Thyroid gland (tissue), 4 donors: Measurements from ENCODE around the gene BTBD2. TPM values are rescaled to one million over a fixed set of nuclear protein-coding genes. Genes with fewer than 3 reads are reported as not detected.
A peak's percentile ranks its signal among the peaks of the same experiment; 100 is the strongest.

Experiments used
- DNase-seq, 2 donors: peaks; one replicate each; pipeline ENCODE4 v3.0.0-alpha.2; 2019
- H3K27ac ChIP-seq, 3 donors: fragments of 200-600 bp; sonication (generic); 1 replicate in 2 of 3; 2 replicates in 1 of 3; pipeline ENCODE4 v1.5.1; 2016 to 2019; ENCODE audit warnings: mild to moderate bottlenecking in 1 of 3, moderate library complexity in 1 of 3
- H3K27me3 ChIP-seq: fragments of 200-600 bp; sonication (generic); one replicate; pipeline ENCODE4 v1.5.1; 2019
- H3K36me3 ChIP-seq, 2 donors: fragments of 200-600 bp; sonication (generic); one replicate each; pipeline ENCODE4 v1.5.1; 2016 to 2019
- H3K4me1 ChIP-seq, 2 donors: fragments of 200-600 bp; sonication (generic); one replicate each; pipeline ENCODE4 v1.5.1; 2017 to 2019
- H3K4me3 ChIP-seq, 3 donors: fragments of 200-600 bp; sonication (generic); replicated peaks in 1 of 3; 1 replicate in 2 of 3; 2 replicates in 1 of 3; pipeline ENCODE4 v1.5.1; 2016; ENCODE audit warnings: mild to moderate bottlenecking in 1 of 3
- H3K9me3 ChIP-seq: fragments of 200-600 bp; sonication (generic); one replicate; pipeline ENCODE4 v1.5.1; 2017
- POLR2A ChIP-seq, 2 donors: fragments of 450-650 bp; IDR thresholded peaks; one replicate each; pipeline ENCODE4 v1.6.1; 2017; ENCODE audit warnings: antibody characterized with exemption in 2 of 2, mild to moderate bottlenecking in 2 of 2, moderate library complexity in 1 of 2
- WGBS, 2 donors: methylation state at CpG; one replicate each; pipeline ENCODE4 v1.1.5; 2017; 5-methylcytosine and 5-hydroxymethylcytosine counted together
- intact Hi-C: fragments of 100-400 bp; cut with DNase I; formaldehyde crosslinking; loops from one replicate; pipeline ENCODE4 v1.15.1; 2023
- total RNA-seq, 4 donors: library from RNA; depleted of rRNA; stranded (reverse); fragments of >200 nt; gene quantifications; one replicate each; pipeline ENCODE4 v1.2.3, GENCODE V29; 2016
- TF ChIP-seq, protein P1 (sequence below), 6 experiments: fragments of 200-600 bp in 3 of 6; fragments of 450-650 bp in 3 of 6; sonication (generic) in 3 of 6; IDR thresholded peaks; one replicate each; pipeline ENCODE4 v1.5.1; 2016 to 2019; ENCODE audit warnings: antibody characterized with exemption in 6 of 6, mild to moderate bottlenecking in 2 of 6, inconsistent platforms in 1 of 6, moderate library complexity in 1 of 6

The BTBD2 gene
- 10 to 100 TPM; 74.8 to 89.9 (median 76.2) TPM for total RNA-seq

DNA sequence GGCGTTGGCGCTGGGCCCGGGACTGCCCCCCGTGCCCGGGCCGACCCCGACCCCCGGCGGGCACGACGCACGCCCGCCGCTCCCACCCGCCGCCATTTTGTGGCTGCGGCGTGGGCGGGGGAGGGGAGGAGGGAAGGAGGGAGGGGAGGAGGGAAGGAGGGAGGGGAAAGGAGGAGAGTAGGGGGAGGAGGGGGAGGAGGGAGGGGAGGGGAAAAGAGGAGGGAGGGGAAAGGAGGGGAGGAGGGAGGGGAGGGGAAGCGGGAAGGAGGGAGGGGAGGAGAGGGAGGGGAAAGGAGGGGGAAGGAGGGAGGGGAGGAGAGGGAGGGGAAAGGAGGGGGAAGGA, at the start of gene BTBD2:
BTBD2 (minus strand) TSS at position 107 of the 343 bp plus-strand sequence; CDS start at position 96, 11 bp downstream.
- Histone ChIP-seq H3K27ac (peak within 1 kb of the TSS in 2 of 3 donors; percentile 56 to 70), H3K4me1 (peaks cover 13% of the 10 kb centered on the region in 2 donors), H3K36me3 (no peaks in the 10 kb centered on the region), H3K4me3 (peak within 1 kb of the TSS in 2 of 3 donors; percentile 15 to 64), H3K9me3 (no peaks in the 10 kb centered on the region), H3K27me3 (no peaks in the 10 kb centered on the region)
- intact Hi-C loops: no loop called here
- no CpG with 5 or more reads among the region's 20 CpGs for WGBS, 2 donors
- TF ChIP-seq POLR2A (IDR thresholded peaks at IDR 0.05): no peak
- TF ChIP-seq, protein P1, sequence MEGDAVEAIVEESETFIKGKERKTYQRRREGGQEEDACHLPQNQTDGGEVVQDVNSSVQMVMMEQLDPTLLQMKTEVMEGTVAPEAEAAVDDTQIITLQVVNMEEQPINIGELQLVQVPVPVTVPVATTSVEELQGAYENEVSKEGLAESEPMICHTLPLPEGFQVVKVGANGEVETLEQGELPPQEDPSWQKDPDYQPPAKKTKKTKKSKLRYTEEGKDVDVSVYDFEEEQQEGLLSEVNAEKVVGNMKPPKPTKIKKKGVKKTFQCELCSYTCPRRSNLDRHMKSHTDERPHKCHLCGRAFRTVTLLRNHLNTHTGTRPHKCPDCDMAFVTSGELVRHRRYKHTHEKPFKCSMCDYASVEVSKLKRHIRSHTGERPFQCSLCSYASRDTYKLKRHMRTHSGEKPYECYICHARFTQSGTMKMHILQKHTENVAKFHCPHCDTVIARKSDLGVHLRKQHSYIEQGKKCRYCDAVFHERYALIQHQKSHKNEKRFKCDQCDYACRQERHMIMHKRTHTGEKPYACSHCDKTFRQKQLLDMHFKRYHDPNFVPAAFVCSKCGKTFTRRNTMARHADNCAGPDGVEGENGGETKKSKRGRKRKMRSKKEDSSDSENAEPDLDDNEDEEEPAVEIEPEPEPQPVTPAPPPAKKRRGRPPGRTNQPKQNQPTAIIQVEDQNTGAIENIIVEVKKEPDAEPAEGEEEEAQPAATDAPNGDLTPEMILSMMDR (IDR thresholded peaks at IDR 0.05): no peak
- peak; percentile 52 to 54 for DNase-seq

DNA sequence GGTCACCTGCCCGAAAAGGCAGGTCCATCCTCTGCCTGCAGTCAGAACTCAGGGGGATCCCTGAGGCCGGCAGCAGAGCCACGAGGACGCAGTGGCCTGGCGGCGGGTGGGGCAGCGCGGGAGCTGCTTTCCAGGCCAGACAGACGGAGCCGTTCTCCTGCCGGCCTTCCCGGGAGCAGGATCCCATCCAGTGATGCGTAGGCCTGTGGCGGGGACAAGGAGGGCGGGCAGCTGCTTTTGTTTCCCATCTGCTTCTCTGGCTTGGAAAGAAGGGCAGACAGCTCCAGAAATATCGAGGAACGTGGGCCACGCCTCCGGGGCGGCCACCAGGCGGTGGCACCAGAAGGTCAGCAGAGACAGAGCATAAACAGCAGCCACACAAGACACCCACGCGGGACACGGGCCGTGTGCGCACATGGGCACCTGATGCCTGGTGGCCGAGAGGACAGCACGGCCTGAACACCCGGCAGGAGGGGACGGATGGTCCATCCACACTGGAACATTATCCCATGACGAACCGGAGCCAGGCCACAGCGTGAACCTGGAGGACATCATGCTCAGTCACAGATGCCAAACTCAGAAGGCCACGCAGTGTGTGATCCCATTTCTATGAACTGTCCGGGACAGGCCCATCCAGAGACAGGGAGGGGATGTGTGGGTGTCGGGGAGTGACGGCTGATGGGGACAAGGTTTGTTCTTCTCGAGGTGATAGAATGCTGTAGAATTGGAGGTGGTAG, 49.4 kb upstream of the BTBD2 start:
- no peak for DNase-seq
- Histone ChIP-seq H3K36me3 (no peaks in the 10 kb centered on the region), H3K27me3 (no peaks in the 10 kb centered on the region), H3K27ac (peak overlapping the region in 2 of 3 donors; percentile 20 to 57), H3K4me1 (peaks cover 20 to 23% of the 10 kb centered on the region in 2 donors), H3K9me3 (no peaks in the 10 kb centered on the region), H3K4me3 (no peak overlapping the region)
- WGBS, 2 donors: 90 to 97% methylated on average over 15 to 19 of the region's 38 CpGs
- intact Hi-C loops: loop anchor here (5.0 kb wide), 1 partner anchor 138 kb away; no protein-coding TSS in a partner anchor
- TF ChIP-seq, protein P1 (IDR thresholded peaks at IDR 0.05): no peak
- no peak for TF ChIP-seq POLR2A (IDR thresholded peaks at IDR 0.05)

DNA sequence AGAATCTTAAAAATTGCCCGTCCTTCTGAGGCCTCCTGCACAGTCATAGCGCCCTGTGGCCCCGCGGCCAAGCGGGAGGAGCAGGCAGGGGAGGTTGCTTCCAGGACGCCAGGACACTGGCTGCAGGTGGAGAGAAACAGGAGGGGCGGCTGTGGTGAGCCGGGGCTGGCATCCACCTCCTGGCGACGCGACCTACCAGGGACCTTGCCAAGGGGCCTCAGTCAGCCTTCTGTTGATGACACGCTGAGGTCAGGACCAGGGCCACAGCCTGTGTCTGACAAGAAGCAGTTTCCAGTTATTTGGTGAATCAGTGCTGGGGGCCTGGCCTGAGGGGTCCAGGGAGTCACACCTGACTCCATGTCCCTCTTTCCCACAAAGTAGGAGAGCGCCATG, 48.9 kb upstream of the BTBD2 start:
- WGBS, 2 donors: 87 to 94% methylated on average over 12 to 13 of the region's 13 CpGs
- peak overlapping the region in 2 of 3 donors; percentile 20 to 57 for H3K27ac ChIP-seq
- H3K27me3 ChIP-seq: no peaks in the 10 kb centered on the region
- H3K4me3 ChIP-seq: no peak overlapping the region
- H3K9me3 ChIP-seq: no peaks in the 10 kb centered on the region
- intact Hi-C loops: no loop called here
- DNase-seq: no peak
- no peak for TF ChIP-seq POLR2A (IDR thresholded peaks at IDR 0.05)
- TF ChIP-seq, protein P1 (IDR thresholded peaks at IDR 0.05): no peak
- peaks cover 23 to 24% of the 10 kb centered on the region in 2 donors for H3K4me1 ChIP-seq
- no peaks in the 10 kb centered on the region for H3K36me3 ChIP-seq

DNA sequence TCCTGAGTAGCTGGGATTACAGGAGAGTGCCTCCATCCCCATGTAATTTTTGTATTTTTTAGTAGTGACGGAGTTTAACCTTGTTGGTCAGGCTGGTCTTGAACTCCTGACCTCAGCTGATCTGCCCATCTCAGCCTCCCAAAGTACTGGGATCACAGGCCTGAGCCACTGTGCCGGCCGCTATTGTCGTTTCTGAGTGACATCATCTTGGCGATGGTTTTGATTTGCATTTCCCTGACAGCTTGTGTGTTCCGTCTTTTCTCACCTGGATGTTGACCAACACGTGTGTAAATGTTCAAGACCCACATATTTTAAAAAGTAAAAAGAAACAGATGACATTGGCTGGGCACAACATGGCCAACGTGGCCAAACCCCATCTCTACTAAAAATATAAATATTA, 48.3 kb upstream of the BTBD2 start:
- Histone ChIP-seq H3K27me3 (no peaks in the 10 kb centered on the region), H3K36me3 (no peaks in the 10 kb centered on the region), H3K4me1 (peaks cover 27 to 29% of the 10 kb centered on the region in 2 donors), H3K27ac (no peak overlapping the region), H3K9me3 (no peaks in the 10 kb centered on the region), H3K4me3 (no peak overlapping the region)
- intact Hi-C loops: no loop called here
- TF ChIP-seq, protein P1 (IDR thresholded peaks at IDR 0.05): no peak
- no peak for TF ChIP-seq POLR2A (IDR thresholded peaks at IDR 0.05)
- 90 to 91% methylated on average over 8 of the region's 8 CpGs for WGBS, 2 donors
- DNase-seq: no peak

DNA sequence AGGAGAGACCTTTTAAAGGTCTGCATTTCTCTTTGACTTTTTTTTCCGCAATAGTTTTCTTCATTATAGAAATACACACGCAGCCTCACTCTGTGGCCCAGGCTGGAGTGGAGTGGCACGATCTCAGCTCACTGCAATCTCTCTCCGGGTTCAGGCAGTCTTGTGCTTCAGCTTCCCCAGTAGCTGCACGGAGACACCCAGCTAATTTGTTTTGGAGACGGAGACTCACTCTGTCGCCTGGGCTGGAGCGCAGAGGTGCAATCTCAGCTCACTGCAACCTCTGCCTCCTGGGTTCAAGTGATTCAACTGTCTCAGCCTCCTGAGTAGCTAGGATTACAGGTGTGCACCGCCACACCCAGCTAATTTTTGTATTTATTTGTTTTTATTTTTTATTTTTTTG, 47.3 kb upstream of the BTBD2 start:
- no peak overlapping the region for H3K4me3 ChIP-seq
- 88 to 93% methylated on average over 9 of the region's 9 CpGs for WGBS, 2 donors
- H3K4me1 ChIP-seq: peaks cover 32 to 37% of the 10 kb centered on the region in 2 donors
- no peaks in the 10 kb centered on the region for H3K36me3 ChIP-seq
- TF ChIP-seq POLR2A (IDR thresholded peaks at IDR 0.05): no peak
- TF ChIP-seq, protein P1 (IDR thresholded peaks at IDR 0.05): no peak
- no peaks in the 10 kb centered on the region for H3K27me3 ChIP-seq
- no peak for DNase-seq
- intact Hi-C loops: no loop called here
- no peaks in the 10 kb centered on the region for H3K9me3 ChIP-seq
- no peak overlapping the region for H3K27ac ChIP-seq
